ENCODE measurements around the gene NLN. TPM values are rescaled to one million over a fixed set of nuclear protein-coding genes. Genes with fewer than 3 reads are reported as not detected.

The NLN gene
- total and polyA plus RNA-seq, 4 donors = 13.4 to 26.4 (median 19.1) TPM

DNA sequence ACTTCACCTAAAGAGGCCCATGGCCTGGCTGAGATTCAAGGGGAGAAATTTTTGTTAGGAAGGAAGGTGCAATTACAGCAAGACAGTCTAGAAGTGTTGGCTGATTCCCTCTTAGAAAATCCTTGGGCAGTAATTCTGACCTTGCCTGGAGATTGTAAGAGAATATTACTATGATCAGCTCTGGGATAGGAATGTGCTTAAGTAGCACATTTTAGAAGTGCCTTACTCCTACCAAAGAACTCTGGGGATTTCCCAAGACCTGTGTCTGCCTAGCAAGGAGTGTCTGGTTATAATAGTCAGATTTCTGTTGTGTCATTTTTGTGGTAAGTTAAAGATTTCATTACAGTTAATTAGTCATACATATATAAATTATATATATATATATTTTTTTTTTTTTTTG lies 52.3 kb downstream of the NLN start:
- Histone ChIP-seq H3K27ac (ENCODE audit: low read depth in 1 of 2, low read length in 2 of 2) (no peak overlapping the region), H3K4me3 (ENCODE audit: low read depth in 1 of 3, low read length in 3 of 3) (no peak overlapping the region), H3K36me3 (ENCODE audit: control insufficient read depth in 4 of 4, insufficient read depth in 3 of 4, low read depth in 1 of 4, low read length in 3 of 4) (peaks cover 0 to 2% (median 0%) of the 10 kb centered on the region in 4 donors), H3K27me3 (ENCODE audit: control insufficient read depth in 4 of 4, insufficient read depth in 4 of 4, low read length in 3 of 4) (no peaks in the 10 kb centered on the region), H3K9me3 (ENCODE audit: control insufficient read depth in 4 of 4, low read length in 3 of 4) (no peaks in the 10 kb centered on the region), H3K4me1 (ENCODE audit: control insufficient read depth in 4 of 4, insufficient read depth in 4 of 4, low read length in 3 of 4) (no peaks in the 10 kb centered on the region), H3K9ac (ENCODE audit: low read depth in 1 of 2, low read length in 2 of 2) (no peak overlapping the region)
- TF ChIP-seq HNF4G (IDR thresholded peaks at IDR 0.05) (no peak), GABPA (IDR thresholded peaks at IDR 0.05 in 1 of 2, conservative IDR thresholded peaks at IDR 0.05 in 1 of 2) (no peak), EGR1 (IDR thresholded peaks at IDR 0.05; ENCODE audit: low read depth in 2 of 2) (no peak), YY1 (IDR thresholded peaks at IDR 0.05) (no peak), HNF4A (conservative IDR thresholded peaks at IDR 0.05) (no peak), RAD21 (IDR thresholded peaks at IDR 0.05) (no peak), JUND (IDR thresholded peaks at IDR 0.05) (no peak), RXRA (IDR thresholded peaks at IDR 0.05) (no peak), FOXA2 (IDR thresholded peaks at IDR 0.05) (no peak)
- TF ChIP-seq, protein P1, sequence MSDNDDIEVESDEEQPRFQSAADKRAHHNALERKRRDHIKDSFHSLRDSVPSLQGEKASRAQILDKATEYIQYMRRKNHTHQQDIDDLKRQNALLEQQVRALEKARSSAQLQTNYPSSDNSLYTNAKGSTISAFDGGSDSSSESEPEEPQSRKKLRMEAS (IDR thresholded peaks at IDR 0.05) = no peak
- TF ChIP-seq, protein P2, sequence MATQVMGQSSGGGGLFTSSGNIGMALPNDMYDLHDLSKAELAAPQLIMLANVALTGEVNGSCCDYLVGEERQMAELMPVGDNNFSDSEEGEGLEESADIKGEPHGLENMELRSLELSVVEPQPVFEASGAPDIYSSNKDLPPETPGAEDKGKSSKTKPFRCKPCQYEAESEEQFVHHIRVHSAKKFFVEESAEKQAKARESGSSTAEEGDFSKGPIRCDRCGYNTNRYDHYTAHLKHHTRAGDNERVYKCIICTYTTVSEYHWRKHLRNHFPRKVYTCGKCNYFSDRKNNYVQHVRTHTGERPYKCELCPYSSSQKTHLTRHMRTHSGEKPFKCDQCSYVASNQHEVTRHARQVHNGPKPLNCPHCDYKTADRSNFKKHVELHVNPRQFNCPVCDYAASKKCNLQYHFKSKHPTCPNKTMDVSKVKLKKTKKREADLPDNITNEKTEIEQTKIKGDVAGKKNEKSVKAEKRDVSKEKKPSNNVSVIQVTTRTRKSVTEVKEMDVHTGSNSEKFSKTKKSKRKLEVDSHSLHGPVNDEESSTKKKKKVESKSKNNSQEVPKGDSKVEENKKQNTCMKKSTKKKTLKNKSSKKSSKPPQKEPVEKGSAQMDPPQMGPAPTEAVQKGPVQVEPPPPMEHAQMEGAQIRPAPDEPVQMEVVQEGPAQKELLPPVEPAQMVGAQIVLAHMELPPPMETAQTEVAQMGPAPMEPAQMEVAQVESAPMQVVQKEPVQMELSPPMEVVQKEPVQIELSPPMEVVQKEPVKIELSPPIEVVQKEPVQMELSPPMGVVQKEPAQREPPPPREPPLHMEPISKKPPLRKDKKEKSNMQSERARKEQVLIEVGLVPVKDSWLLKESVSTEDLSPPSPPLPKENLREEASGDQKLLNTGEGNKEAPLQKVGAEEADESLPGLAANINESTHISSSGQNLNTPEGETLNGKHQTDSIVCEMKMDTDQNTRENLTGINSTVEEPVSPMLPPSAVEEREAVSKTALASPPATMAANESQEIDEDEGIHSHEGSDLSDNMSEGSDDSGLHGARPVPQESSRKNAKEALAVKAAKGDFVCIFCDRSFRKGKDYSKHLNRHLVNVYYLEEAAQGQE (IDR thresholded peaks at IDR 0.05) = no peak
- TF ChIP-seq, protein P3, sequence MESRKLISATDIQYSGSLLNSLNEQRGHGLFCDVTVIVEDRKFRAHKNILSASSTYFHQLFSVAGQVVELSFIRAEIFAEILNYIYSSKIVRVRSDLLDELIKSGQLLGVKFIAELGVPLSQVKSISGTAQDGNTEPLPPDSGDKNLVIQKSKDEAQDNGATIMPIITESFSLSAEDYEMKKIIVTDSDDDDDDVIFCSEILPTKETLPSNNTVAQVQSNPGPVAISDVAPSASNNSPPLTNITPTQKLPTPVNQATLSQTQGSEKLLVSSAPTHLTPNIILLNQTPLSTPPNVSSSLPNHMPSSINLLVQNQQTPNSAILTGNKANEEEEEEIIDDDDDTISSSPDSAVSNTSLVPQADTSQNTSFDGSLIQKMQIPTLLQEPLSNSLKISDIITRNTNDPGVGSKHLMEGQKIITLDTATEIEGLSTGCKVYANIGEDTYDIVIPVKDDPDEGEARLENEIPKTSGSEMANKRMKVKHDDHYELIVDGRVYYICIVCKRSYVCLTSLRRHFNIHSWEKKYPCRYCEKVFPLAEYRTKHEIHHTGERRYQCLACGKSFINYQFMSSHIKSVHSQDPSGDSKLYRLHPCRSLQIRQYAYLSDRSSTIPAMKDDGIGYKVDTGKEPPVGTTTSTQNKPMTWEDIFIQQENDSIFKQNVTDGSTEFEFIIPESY (IDR thresholded peaks at IDR 0.05) = no peak
- TF ChIP-seq, protein P4, sequence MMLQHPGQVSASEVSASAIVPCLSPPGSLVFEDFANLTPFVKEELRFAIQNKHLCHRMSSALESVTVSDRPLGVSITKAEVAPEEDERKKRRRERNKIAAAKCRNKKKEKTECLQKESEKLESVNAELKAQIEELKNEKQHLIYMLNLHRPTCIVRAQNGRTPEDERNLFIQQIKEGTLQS (IDR thresholded peaks at IDR 0.05) = no peak
- no peak for DNase-seq (ENCODE audit: low spot score)

DNA sequence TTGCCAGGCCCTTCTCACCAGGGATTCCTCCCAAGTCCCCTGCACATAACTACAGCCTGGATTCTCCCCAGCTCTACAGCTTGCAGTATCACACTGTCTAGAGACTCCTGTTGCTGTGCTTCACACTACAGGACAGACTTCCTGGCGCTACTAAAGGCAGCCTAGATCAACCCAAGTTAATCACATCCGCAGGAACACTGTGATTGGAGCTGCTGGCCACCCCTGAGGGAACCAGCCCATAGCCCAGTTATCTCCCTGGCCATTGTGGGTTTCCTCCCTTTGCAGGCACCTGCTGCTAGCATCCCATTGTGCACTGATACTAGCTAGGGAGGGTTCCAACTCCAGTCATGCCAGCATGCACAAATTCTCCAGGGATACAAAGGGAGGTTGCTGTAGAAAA lies 53.5 kb downstream of the NLN start:
- H3K4me1 ChIP-seq (ENCODE audit: control insufficient read depth in 4 of 4, insufficient read depth in 4 of 4, low read length in 3 of 4) = no peaks in the 10 kb centered on the region
- no peak overlapping the region for H3K9ac ChIP-seq (ENCODE audit: low read depth in 1 of 2, low read length in 2 of 2)
- no peak overlapping the region for H3K27ac ChIP-seq (ENCODE audit: low read depth in 1 of 2, low read length in 2 of 2)
- TF ChIP-seq, protein P5, sequence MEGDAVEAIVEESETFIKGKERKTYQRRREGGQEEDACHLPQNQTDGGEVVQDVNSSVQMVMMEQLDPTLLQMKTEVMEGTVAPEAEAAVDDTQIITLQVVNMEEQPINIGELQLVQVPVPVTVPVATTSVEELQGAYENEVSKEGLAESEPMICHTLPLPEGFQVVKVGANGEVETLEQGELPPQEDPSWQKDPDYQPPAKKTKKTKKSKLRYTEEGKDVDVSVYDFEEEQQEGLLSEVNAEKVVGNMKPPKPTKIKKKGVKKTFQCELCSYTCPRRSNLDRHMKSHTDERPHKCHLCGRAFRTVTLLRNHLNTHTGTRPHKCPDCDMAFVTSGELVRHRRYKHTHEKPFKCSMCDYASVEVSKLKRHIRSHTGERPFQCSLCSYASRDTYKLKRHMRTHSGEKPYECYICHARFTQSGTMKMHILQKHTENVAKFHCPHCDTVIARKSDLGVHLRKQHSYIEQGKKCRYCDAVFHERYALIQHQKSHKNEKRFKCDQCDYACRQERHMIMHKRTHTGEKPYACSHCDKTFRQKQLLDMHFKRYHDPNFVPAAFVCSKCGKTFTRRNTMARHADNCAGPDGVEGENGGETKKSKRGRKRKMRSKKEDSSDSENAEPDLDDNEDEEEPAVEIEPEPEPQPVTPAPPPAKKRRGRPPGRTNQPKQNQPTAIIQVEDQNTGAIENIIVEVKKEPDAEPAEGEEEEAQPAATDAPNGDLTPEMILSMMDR (IDR thresholded peaks at IDR 0.05; ENCODE audit: low read depth, low read length, missing input control) = no peak
- TF ChIP-seq NR2F2 (IDR thresholded peaks at IDR 0.05) = no peak
- TF ChIP-seq, protein P4 (IDR thresholded peaks at IDR 0.05) = no peak
- no peak for TF ChIP-seq RXRA (IDR thresholded peaks at IDR 0.05)
- TF ChIP-seq FOXA2 (IDR thresholded peaks at IDR 0.05) = no peak
- no peak for TF ChIP-seq TAF1 (conservative IDR thresholded peaks at IDR 0.05)
- TF ChIP-seq SP1 (IDR thresholded peaks at IDR 0.05) = no peak
- TF ChIP-seq, protein P2 (IDR thresholded peaks at IDR 0.05) = no peak
- TF ChIP-seq YY1 (IDR thresholded peaks at IDR 0.05) = no peak
- no peak for TF ChIP-seq HNF4A (conservative IDR thresholded peaks at IDR 0.05)
- TF ChIP-seq JUND (IDR thresholded peaks at IDR 0.05) = no peak
- no peak for TF ChIP-seq FOXA1 (IDR thresholded peaks at IDR 0.05)
- no peak for TF ChIP-seq EGR1 (IDR thresholded peaks at IDR 0.05; ENCODE audit: low read depth in 2 of 2)
- no peak for TF ChIP-seq HNF4G (IDR thresholded peaks at IDR 0.05)
- TF ChIP-seq, protein P3 (IDR thresholded peaks at IDR 0.05) = no peak
- TF ChIP-seq RAD21 (IDR thresholded peaks at IDR 0.05) = no peak
- no peaks in the 10 kb centered on the region for H3K9me3 ChIP-seq (ENCODE audit: control insufficient read depth in 4 of 4, low read length in 3 of 4)
- H3K4me3 ChIP-seq (ENCODE audit: low read depth in 1 of 3, low read length in 3 of 3) = no peak overlapping the region
- peaks cover 0 to 3% (median 1%) of the 10 kb centered on the region in 4 donors for H3K36me3 ChIP-seq (ENCODE audit: control insufficient read depth in 4 of 4, insufficient read depth in 3 of 4, low read depth in 1 of 4, low read length in 3 of 4)
- H3K27me3 ChIP-seq (ENCODE audit: control insufficient read depth in 4 of 4, insufficient read depth in 4 of 4, low read length in 3 of 4) = no peaks in the 10 kb centered on the region
- DNase-seq (ENCODE audit: low spot score) = no peak
- WGBS = 88% methylated on average over 2 of the region's 2 CpGs

All from liver (tissue), 9 donors.